ENCODE measurements around the gene LRRTM2.

LRRTM2 gene

GRCh38 chr5:138833726-138834480, 41.2 kb downstream of the LRRTM2 start:
- no peaks in the 10 kb centered on the region for H3K27me3 ChIP-seq (replicated peaks)
- H3K27ac ChIP-seq: no peak overlapping the region
- in situ Hi-C loops (cut with HindIII; ENCODE audit: low pct_ligation_motif_present, low sequenced_read_pairs): no loop called here

GRCh38 chr5:138833080-138833479, 42.1 kb downstream of the LRRTM2 start:
- no peak for DNase-seq
- no peak for TF ChIP-seq CTCF (IDR thresholded peaks at IDR 0.05; ENCODE audit: low read depth, low read length, missing control alignments)
- H3K36me3 ChIP-seq (replicated peaks): peaks cover 9% of the 10 kb centered on the region
- in situ Hi-C loops (cut with HindIII; ENCODE audit: low pct_ligation_motif_present, low sequenced_read_pairs): no loop called here
- no peak overlapping the region for H3K4me3 ChIP-seq (ENCODE audit: low read depth, low read length)
- H3K27ac ChIP-seq: no peak overlapping the region
- no peaks in the 10 kb centered on the region for H3K27me3 ChIP-seq (replicated peaks)

More at GRCh38 chr5:138833726-138834480, 41.2 kb downstream of the LRRTM2 start:
- H3K36me3 ChIP-seq (replicated peaks): peaks cover 4% of the 10 kb centered on the region
- H3K4me3 ChIP-seq (ENCODE audit: low read depth, low read length): no peak overlapping the region
- no peak for TF ChIP-seq CTCF (IDR thresholded peaks at IDR 0.05; ENCODE audit: low read depth, low read length, missing control alignments)
- no peak for DNase-seq

GRCh38 chr5:138832218-138832617, 42.9 kb downstream of the LRRTM2 start:
- H3K4me3 ChIP-seq (ENCODE audit: low read depth, low read length): no peak overlapping the region
- H3K27me3 ChIP-seq (replicated peaks): no peaks in the 10 kb centered on the region
- TF ChIP-seq CTCF (IDR thresholded peaks at IDR 0.05; ENCODE audit: low read depth, low read length, missing control alignments): no peak
- DNase-seq: no peak
- H3K36me3 ChIP-seq (replicated peaks): peaks cover 16% of the 10 kb centered on the region
- in situ Hi-C loops (cut with HindIII; ENCODE audit: low pct_ligation_motif_present, low sequenced_read_pairs): no loop called here
- no peak overlapping the region for H3K27ac ChIP-seq

GRCh38 chr5:138831703-138832102, 43.4 kb downstream of the LRRTM2 start:
- H3K4me3 ChIP-seq (ENCODE audit: low read depth, low read length): no peak overlapping the region
- H3K36me3 ChIP-seq (replicated peaks): peaks cover 17% of the 10 kb centered on the region
- H3K27ac ChIP-seq: no peak overlapping the region
- in situ Hi-C loops (cut with HindIII; ENCODE audit: low pct_ligation_motif_present, low sequenced_read_pairs): no loop called here
- H3K27me3 ChIP-seq (replicated peaks): no peaks in the 10 kb centered on the region
- no peak for DNase-seq
- no peak for TF ChIP-seq CTCF (IDR thresholded peaks at IDR 0.05; ENCODE audit: low read depth, low read length, missing control alignments)

- in situ Hi-C loops (cut with HindIII; ENCODE audit: low pct_ligation_motif_present, low sequenced_read_pairs): no loop called here
- no peak for DNase-seq
- no peak for TF ChIP-seq CTCF (IDR thresholded peaks at IDR 0.05; ENCODE audit: low read depth, low read length, missing control alignments)
- peaks cover 23% of the 10 kb centered on the region for H3K36me3 ChIP-seq (replicated peaks)
- no peaks in the 10 kb centered on the region for H3K27me3 ChIP-seq (replicated peaks)
- no peak overlapping the region for H3K27ac ChIP-seq
- H3K4me3 ChIP-seq (ENCODE audit: low read depth, low read length): no peak overlapping the region
Observed at GRCh38 chr5:138829341-138829740, 45.8 kb downstream of the LRRTM2 start.

GRCh38 chr5:138828556-138828955, 46.6 kb downstream of the LRRTM2 start:
- no peak for DNase-seq
- H3K36me3 ChIP-seq (replicated peaks): peaks cover 23% of the 10 kb centered on the region
- H3K4me3 ChIP-seq (ENCODE audit: low read depth, low read length): no peak overlapping the region
- no peak for TF ChIP-seq CTCF (IDR thresholded peaks at IDR 0.05; ENCODE audit: low read depth, low read length, missing control alignments)
- no peaks in the 10 kb centered on the region for H3K27me3 ChIP-seq (replicated peaks)
- in situ Hi-C loops (cut with HindIII; ENCODE audit: low pct_ligation_motif_present, low sequenced_read_pairs): no loop called here
- H3K27ac ChIP-seq: no peak overlapping the region

Measured in brain microvascular endothelial cell (primary cell).